Measurements from ENCODE around the gene PDE4A. TPM values are rescaled to one million over a fixed set of nuclear protein-coding genes. Genes with fewer than 3 reads are reported as not detected.

PDE4A gene
- total and polyA plus RNA-seq, 2 donors (not counting 1 experiment from before 2014, with no cell fraction given), result 3.6 to 4.1 TPM

- peaks cover 34% of the 10 kb centered on the region for H3K27me3 ChIP-seq (ENCODE audit: control insufficient read depth, insufficient read depth, low read length)
- no peak overlapping the region for H3K27ac ChIP-seq (ENCODE audit: insufficient read depth, low read length)
- H4K20me1 ChIP-seq (ENCODE audit: control insufficient read depth, extremely low read depth, insufficient read depth, low read length), result no peaks in the 10 kb centered on the region
- no peak for TF ChIP-seq CTCF (conservative IDR thresholded peaks at IDR 0.05 in 1 of 2, IDR thresholded peaks at IDR 0.05 in 1 of 2; ENCODE audit: low read depth in 1 of 2, low read length in 2 of 2)
- no peak for DNase-seq (ENCODE audit: low read depth in 2 of 2)
- no peaks in the 10 kb centered on the region for H3K36me3 ChIP-seq (ENCODE audit: control insufficient read depth, insufficient read depth, low read length)
- peak overlapping the region; percentile 44 for H3K4me2 ChIP-seq (ENCODE audit: extremely low read depth, insufficient read depth, low read length)
- H3K4me3 ChIP-seq (replicated peaks in 1 of 4; ENCODE audit: control extremely low read depth in 1 of 4, insufficient read depth in 1 of 4, low read depth in 3 of 4, low read length in 4 of 4), result no peak overlapping the region
- H2AFZ ChIP-seq (ENCODE audit: low read length), result no peak overlapping the region
- no peaks in the 10 kb centered on the region for H3K79me2 ChIP-seq (ENCODE audit: control insufficient read depth, insufficient read depth, low read length)
- H3K9me3 ChIP-seq (ENCODE audit: control insufficient read depth, insufficient read depth, low read depth, low read length), result no peaks in the 10 kb centered on the region
- H3K9ac ChIP-seq (ENCODE audit: insufficient read depth, low read length), result no peak overlapping the region
- peaks cover 12% of the 10 kb centered on the region for H3K4me1 ChIP-seq (ENCODE audit: control insufficient read depth, extremely low read depth, insufficient read depth, low read length)
Measured at GRCh38 chr19:10418235-10418484, 2.2 kb upstream of the PDE4A start.

- no peak overlapping the region for H3K9ac ChIP-seq (ENCODE audit: insufficient read depth, low read length)
- H2AFZ ChIP-seq (ENCODE audit: low read length), result no peak overlapping the region
Measured at GRCh38 chr19:10418485-10419199, 1.7 kb upstream of the PDE4A start.

GRCh38 chr19:10419200-10419645 lies 1.1 kb upstream of the PDE4A start:
- DNase-seq (ENCODE audit: low read depth in 2 of 2), result peak in 1 of 2 donors; percentile 39
- H3K36me3 ChIP-seq (ENCODE audit: control insufficient read depth, insufficient read depth, low read length), result no peaks in the 10 kb centered on the region
- H3K79me2 ChIP-seq (ENCODE audit: control insufficient read depth, insufficient read depth, low read length), result no peaks in the 10 kb centered on the region
- no peak overlapping the region for H3K27ac ChIP-seq (ENCODE audit: insufficient read depth, low read length)
- no peak for TF ChIP-seq CTCF (conservative IDR thresholded peaks at IDR 0.05 in 1 of 2, IDR thresholded peaks at IDR 0.05 in 1 of 2; ENCODE audit: low read depth in 1 of 2, low read length in 2 of 2)
- no peak for TF ChIP-seq EZH2 (IDR thresholded peaks at IDR 0.05; ENCODE audit: low read length, missing control alignments)
- no peak overlapping the region for H2AFZ ChIP-seq (ENCODE audit: low read length)
- no peaks in the 10 kb centered on the region for H3K9me3 ChIP-seq (ENCODE audit: control insufficient read depth, insufficient read depth, low read depth, low read length)
- H3K27me3 ChIP-seq (ENCODE audit: control insufficient read depth, insufficient read depth, low read length), result peaks cover 34% of the 10 kb centered on the region
- H3K4me3 ChIP-seq (replicated peaks in 1 of 4; ENCODE audit: control extremely low read depth in 1 of 4, insufficient read depth in 1 of 4, low read depth in 3 of 4, low read length in 4 of 4), result peak overlapping the region; percentile 32 to 50 (median 42)
- peak overlapping the region; percentile 81 for H3K4me2 ChIP-seq (ENCODE audit: extremely low read depth, insufficient read depth, low read length)
- peaks cover 16% of the 10 kb centered on the region for H3K4me1 ChIP-seq (ENCODE audit: control insufficient read depth, extremely low read depth, insufficient read depth, low read length)
- H3K9ac ChIP-seq (ENCODE audit: insufficient read depth, low read length), result no peak overlapping the region
- no peaks in the 10 kb centered on the region for H4K20me1 ChIP-seq (ENCODE audit: control insufficient read depth, extremely low read depth, insufficient read depth, low read length)

More at GRCh38 chr19:10418485-10419199, 1.7 kb upstream of the PDE4A start:
- peak in 1 of 2 donors; percentile 46 for DNase-seq (ENCODE audit: low read depth in 2 of 2)
- TF ChIP-seq EZH2 (IDR thresholded peaks at IDR 0.05; ENCODE audit: low read length, missing control alignments), result peak; percentile 82
- TF ChIP-seq CTCF (conservative IDR thresholded peaks at IDR 0.05 in 1 of 2, IDR thresholded peaks at IDR 0.05 in 1 of 2; ENCODE audit: low read depth in 1 of 2, low read length in 2 of 2), result no peak
- H3K79me2 ChIP-seq (ENCODE audit: control insufficient read depth, insufficient read depth, low read length), result no peaks in the 10 kb centered on the region
- H3K4me2 ChIP-seq (ENCODE audit: extremely low read depth, insufficient read depth, low read length), result peak overlapping the region; percentile 44
- no peak overlapping the region for H3K27ac ChIP-seq (ENCODE audit: insufficient read depth, low read length)
- H3K4me1 ChIP-seq (ENCODE audit: control insufficient read depth, extremely low read depth, insufficient read depth, low read length), result peaks cover 12% of the 10 kb centered on the region
- H3K9me3 ChIP-seq (ENCODE audit: control insufficient read depth, insufficient read depth, low read depth, low read length), result no peaks in the 10 kb centered on the region
- H3K4me3 ChIP-seq (replicated peaks in 1 of 4; ENCODE audit: control extremely low read depth in 1 of 4, insufficient read depth in 1 of 4, low read depth in 3 of 4, low read length in 4 of 4), result peak overlapping the region in 1 of 4 experiments; percentile 50
- H4K20me1 ChIP-seq (ENCODE audit: control insufficient read depth, extremely low read depth, insufficient read depth, low read length), result no peaks in the 10 kb centered on the region
- H3K36me3 ChIP-seq (ENCODE audit: control insufficient read depth, insufficient read depth, low read length), result no peaks in the 10 kb centered on the region
- peaks cover 34% of the 10 kb centered on the region for H3K27me3 ChIP-seq (ENCODE audit: control insufficient read depth, insufficient read depth, low read length)

Data from fibroblast of lung (primary cell).